Activated naive CD4-positive, alpha-beta T cell treated with anti-CD3 and anti-CD28 coated beads, Interleukin-2, amount 50 U/mL, for 24 hours (primary cell): ENCODE measurements around the gene FLT4.

ENCODE experiments used
- H3K27ac Mint-ChIP-seq: one replicate; pipeline ENCODE4 v1.8.0; 2021; ENCODE audit warnings: mild to moderate bottlenecking, mixed read lengths
- H3K27me3 Mint-ChIP-seq: one replicate; pipeline ENCODE4 v1.8.0; 2021; ENCODE audit warnings: mixed read lengths
- H3K36me3 Mint-ChIP-seq: one replicate; pipeline ENCODE4 v1.8.0; 2021; ENCODE audit warnings: mixed read lengths
- H3K4me1 Mint-ChIP-seq: one replicate; pipeline ENCODE4 v1.8.0; 2021; ENCODE audit warnings: mixed read lengths
- H3K4me3 Mint-ChIP-seq: one replicate; pipeline ENCODE4 v1.8.0; 2021; ENCODE audit warnings: mild to moderate bottlenecking, mixed read lengths
- H3K9me3 Mint-ChIP-seq: one replicate; pipeline ENCODE4 v1.8.0; 2021; ENCODE audit warnings: mixed read lengths

FLT4 gene

DNA sequence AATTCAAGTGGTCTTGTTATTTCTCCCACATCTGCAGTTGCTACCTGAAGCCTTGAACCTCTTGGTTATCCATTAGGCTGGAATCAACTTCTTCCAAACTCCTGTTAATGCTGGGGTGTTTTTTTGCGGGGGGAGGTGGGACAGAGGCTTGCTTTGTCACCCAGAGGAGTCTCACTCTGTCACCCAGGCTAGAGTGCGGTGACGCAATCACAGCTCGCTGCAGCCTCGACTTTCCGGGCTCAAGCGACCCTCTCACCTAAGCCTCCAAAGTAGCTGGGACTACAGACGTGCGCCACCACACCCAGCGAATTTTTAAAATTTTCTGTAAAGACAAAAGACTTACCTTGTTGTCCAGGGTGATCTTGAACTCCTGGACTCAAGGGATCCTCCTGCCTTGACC lies 62.5 kb downstream of the FLT4 start:
- H3K27ac Mint-ChIP-seq = no peak overlapping the region
- H3K27me3 Mint-ChIP-seq = peaks cover 24% of the 10 kb centered on the region
- H3K4me3 Mint-ChIP-seq = no peak overlapping the region
- peaks cover 6% of the 10 kb centered on the region for H3K9me3 Mint-ChIP-seq
- no peaks in the 10 kb centered on the region for H3K36me3 Mint-ChIP-seq
- H3K4me1 Mint-ChIP-seq = peaks cover 5% of the 10 kb centered on the region

DNA sequence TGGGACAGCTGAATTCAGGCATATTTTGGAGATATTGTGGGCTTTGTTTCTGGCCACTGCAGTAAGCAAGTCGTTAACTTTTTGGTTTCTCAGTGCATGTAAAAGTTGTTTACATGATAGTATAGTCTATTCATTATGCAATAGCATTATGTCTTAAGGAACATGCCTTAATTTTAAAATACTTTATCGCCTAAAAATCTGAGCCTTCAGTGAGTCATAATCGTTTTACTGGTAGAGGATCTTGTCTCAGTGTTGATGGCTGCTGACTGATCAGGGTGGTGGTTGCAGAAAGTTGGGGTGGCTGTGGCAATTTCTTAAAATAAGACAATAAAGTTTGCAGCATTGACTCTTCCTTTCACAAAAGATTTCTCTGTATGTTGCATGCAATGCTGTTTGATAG lies 63.2 kb downstream of the FLT4 start:
- H3K4me1 Mint-ChIP-seq = peaks cover 5% of the 10 kb centered on the region
- no peak overlapping the region for H3K4me3 Mint-ChIP-seq

DNA sequence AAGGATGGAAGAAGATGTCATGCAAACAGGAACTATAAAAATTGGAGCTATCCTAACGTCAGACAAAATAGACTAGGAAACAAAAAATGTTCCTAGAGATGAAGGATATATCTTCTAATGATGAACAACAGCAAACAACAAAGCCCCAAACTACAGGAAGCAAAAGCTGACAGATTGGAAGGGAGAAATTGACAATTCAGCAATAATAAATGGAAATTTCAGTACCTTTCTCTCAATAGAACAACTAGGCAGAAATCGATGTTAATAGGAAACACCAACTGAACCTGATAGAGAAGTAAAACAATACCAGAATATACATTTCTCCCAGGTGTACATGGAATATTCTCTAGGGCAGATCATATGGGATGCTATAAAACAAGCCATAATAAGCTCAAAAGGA lies 65.7 kb downstream of the FLT4 start:
- Mint-ChIP-seq H3K27ac (no peak overlapping the region), H3K27me3 (peaks cover 15% of the 10 kb centered on the region), H3K9me3 (peaks cover 6% of the 10 kb centered on the region), H3K36me3 (no peaks in the 10 kb centered on the region), H3K4me1 (no peaks in the 10 kb centered on the region), H3K4me3 (no peak overlapping the region)

More for the DNA sequence above, 63.2 kb downstream of the FLT4 start:
- Mint-ChIP-seq H3K36me3 (no peaks in the 10 kb centered on the region), H3K27ac (no peak overlapping the region), H3K27me3 (peaks cover 24% of the 10 kb centered on the region), H3K9me3 (peaks cover 6% of the 10 kb centered on the region)

DNA sequence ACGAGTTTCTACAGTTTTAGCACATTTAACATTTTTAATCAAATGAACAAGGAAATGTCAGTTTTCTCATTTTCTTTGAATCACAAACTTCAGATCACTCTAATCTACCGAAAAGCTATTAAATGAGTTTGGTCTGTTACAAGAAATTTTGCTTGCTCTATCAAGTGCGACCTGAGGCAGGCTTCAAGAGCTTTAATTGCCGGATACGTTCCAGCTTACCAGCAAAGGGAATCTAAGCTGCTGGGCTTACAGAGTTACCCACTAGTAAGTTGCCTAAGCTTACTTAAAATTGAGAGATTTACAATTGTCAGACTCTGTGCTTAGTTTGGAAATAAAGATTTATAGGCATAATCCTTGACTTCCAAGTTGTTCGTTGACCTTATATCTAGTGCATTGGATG lies 68.7 kb downstream of the FLT4 start:
- H3K27ac Mint-ChIP-seq = no peak overlapping the region
- peaks cover 12% of the 10 kb centered on the region for H3K36me3 Mint-ChIP-seq
- H3K9me3 Mint-ChIP-seq = peaks cover 6% of the 10 kb centered on the region
- H3K4me1 Mint-ChIP-seq = no peaks in the 10 kb centered on the region
- no peak overlapping the region for H3K4me3 Mint-ChIP-seq
- peaks cover 4% of the 10 kb centered on the region for H3K27me3 Mint-ChIP-seq

DNA sequence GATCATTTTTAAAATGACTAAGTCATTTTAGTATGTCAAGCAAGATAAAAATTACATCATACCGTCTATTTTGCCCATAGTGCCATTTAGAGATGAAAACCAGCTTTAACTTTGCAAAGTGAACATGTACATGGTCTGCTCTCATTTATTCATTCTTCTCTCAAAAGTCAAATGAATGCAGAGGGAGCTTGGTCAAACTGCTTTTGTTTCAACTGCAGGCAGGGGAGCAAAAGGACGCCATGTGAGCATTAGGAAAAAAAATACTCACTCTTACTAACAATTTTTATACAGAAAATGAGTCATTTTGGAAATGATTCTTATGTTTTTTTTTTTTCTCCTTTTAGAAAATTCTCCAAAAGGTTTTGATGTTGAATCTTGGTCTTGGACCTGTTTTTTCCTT lies 73.8 kb downstream of the FLT4 start:
- Mint-ChIP-seq H3K4me3 (no peak overlapping the region), H3K27me3 (no peaks in the 10 kb centered on the region), H3K9me3 (no peaks in the 10 kb centered on the region), H3K4me1 (no peaks in the 10 kb centered on the region), H3K36me3 (peaks cover 26% of the 10 kb centered on the region), H3K27ac (no peak overlapping the region)

DNA sequence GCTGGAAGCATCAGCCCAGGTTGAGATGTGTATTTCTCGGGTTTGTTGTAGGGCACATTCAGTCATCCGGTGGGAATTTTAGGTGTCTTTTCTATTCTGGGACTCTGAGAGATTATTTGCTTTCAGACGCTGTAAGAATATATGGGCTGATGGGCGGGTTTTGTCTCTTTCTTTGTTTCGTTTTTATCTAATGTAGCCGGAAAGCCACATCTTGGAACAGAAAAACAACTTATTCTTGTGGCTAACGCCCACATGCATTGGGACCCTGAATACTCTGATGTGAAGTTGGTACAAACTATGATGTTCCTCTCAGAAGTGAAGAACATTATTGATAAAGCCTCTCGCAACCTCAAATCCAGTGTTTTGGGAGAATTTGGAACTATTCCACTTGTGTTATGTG lies 80.5 kb downstream of the FLT4 start:
- no peak overlapping the region for H3K27ac Mint-ChIP-seq

DNA sequence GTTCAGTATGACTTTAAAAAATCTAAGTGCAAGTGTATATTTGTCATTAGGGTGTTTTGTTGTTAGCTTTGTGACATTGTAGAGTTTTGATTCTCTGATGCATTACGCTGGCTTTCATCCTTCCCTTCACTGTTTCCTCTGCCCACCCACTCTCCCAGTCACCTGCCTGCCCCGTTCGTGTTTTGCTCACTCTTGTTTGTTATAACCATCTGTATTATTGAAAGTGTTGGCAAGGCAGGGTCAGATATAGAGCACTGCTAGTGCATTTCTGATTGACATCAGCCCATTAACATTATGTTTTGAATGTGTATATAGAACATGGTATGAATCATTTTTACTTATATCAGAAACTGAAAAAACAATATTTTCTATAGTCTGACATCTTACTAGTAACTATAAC lies 85.4 kb downstream of the FLT4 start:
- no peaks in the 10 kb centered on the region for H3K27me3 Mint-ChIP-seq
- peaks cover 39% of the 10 kb centered on the region for H3K4me1 Mint-ChIP-seq
- peaks cover 37% of the 10 kb centered on the region for H3K36me3 Mint-ChIP-seq
- no peak overlapping the region for H3K27ac Mint-ChIP-seq
- H3K4me3 Mint-ChIP-seq = no peak overlapping the region
- no peaks in the 10 kb centered on the region for H3K9me3 Mint-ChIP-seq

More for the DNA sequence above, 80.5 kb downstream of the FLT4 start:
- Mint-ChIP-seq H3K9me3 (no peaks in the 10 kb centered on the region), H3K4me3 (no peak overlapping the region), H3K27me3 (no peaks in the 10 kb centered on the region), H3K36me3 (peaks cover 31% of the 10 kb centered on the region), H3K4me1 (peaks cover 5% of the 10 kb centered on the region)

DNA sequence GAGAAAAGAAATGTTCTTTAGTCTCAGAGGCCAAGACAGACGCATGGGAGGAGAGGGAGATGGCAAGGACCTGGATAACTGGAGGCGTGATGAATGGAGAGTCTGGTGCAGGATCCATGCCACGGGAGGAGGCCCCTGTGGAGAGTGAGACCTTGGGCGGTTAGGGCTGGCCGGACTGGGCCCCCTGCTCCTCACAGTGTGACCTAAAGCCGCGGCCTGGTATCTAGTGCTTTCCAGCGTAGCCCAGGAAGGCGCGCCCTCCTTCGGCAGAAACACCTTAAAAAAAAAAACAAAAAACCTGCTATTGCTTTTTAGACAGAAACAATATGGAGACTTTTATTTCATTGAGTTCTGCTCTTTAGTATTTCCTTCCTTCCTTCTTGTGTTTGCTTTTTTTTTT lies 91.2 kb downstream of the FLT4 start:
- no peak overlapping the region for H3K27ac Mint-ChIP-seq
- H3K4me3 Mint-ChIP-seq = no peak overlapping the region
- no peaks in the 10 kb centered on the region for H3K27me3 Mint-ChIP-seq
- H3K4me1 Mint-ChIP-seq = peaks cover 44% of the 10 kb centered on the region
- no peaks in the 10 kb centered on the region for H3K9me3 Mint-ChIP-seq
- H3K36me3 Mint-ChIP-seq = peaks cover 43% of the 10 kb centered on the region

DNA sequence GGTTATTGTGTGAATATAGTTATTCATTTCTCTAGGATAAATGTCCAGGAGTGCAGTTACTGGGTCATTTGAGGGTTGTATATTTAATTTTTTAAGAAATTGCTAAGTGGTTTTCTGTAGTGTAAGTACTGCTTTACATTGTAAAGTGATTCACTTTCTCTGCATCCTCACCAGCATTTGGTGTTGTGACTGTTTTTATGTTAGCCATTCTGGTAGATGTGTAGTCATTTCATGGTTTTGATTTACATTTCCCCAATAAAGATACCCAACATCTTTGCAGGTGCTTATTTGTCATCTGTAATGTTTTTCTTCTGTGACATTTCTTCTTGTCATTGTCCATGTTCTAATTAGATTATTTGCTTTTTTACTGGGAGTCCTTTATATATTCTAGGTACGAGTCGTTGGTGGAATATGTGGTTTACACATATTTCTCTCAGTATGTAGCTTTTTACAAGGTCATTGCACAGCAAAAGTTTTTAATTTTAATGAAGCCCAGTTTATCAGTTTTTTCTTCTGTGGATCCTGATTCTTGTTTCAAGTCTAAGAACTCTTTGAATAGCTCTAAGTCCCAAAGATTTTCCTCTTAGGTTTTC lies 92.1 kb downstream of the FLT4 start:
- no peak overlapping the region for H3K4me3 Mint-ChIP-seq
- no peaks in the 10 kb centered on the region for H3K27me3 Mint-ChIP-seq
- H3K9me3 Mint-ChIP-seq = no peaks in the 10 kb centered on the region
- H3K4me1 Mint-ChIP-seq = peaks cover 40% of the 10 kb centered on the region
- H3K36me3 Mint-ChIP-seq = peaks cover 44% of the 10 kb centered on the region
- H3K27ac Mint-ChIP-seq = no peak overlapping the region

DNA sequence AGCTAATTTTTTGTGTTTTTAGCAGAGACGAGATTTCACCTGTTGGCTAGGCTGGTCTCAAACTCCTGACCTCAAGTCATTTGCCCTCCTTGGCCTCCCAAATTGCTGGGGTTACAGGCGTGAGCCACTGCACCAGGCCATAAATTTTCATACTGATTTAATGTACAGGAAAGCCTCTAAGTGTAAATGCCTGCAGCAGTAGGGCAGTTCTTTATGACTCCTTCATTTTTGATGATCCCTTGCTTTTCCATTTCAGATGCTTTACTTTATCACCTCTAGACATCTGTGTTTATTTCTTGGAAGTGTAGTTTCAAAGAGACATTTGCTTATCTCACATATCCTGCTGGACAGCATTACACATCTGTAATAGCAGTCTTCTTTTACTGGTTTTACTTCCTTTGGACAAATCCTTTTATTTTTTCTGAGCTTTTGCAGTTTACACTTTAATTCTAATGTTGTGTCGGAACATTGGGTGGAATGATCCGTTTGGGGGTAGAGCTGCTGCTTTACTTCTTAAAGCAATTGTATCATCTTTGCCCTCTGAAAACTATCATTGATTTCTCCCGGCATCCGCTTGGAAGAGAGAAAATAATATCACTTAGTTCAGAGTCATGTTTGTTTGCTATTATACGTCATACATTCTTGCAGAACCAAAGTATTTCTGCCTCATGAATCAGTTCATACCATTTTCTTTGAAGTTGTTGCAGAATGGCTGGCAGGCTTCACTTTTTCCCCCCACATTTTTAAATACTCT lies 94.1 kb downstream of the FLT4 start:
- Mint-ChIP-seq H3K4me3 (no peak overlapping the region), H3K27ac (no peak overlapping the region), H3K36me3 (peaks cover 35% of the 10 kb centered on the region), H3K27me3 (no peaks in the 10 kb centered on the region), H3K9me3 (no peaks in the 10 kb centered on the region), H3K4me1 (peaks cover 26% of the 10 kb centered on the region)

DNA sequence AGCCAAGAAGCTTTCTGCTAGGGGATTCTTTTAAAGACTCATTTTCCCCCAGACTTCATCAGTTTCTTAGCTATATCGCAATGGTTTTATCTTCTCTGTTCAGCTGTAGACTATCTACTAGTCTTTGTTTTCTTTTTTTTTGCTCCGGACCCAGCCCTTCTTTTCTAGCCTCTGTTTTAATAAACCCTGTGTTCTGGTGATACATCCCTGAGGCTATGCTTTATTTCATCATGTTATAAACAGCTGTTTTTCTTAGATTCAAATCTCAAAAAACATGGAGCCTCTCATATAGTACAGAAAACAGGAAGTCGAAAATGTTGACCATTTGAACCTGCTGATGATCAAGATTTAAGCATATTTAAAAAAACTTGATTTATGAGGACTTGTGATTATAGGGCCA lies 95.9 kb downstream of the FLT4 start:
- Mint-ChIP-seq H3K9me3 (no peaks in the 10 kb centered on the region), H3K4me3 (no peak overlapping the region), H3K4me1 (peaks cover 15% of the 10 kb centered on the region), H3K27ac (no peak overlapping the region), H3K36me3 (peaks cover 25% of the 10 kb centered on the region), H3K27me3 (no peaks in the 10 kb centered on the region)
